Measurements from ENCODE around the gene PIAS4. TPM values are rescaled to one million over a fixed set of nuclear protein-coding genes. Genes with fewer than 3 reads are reported as not detected.

The PIAS4 gene
- total RNA-seq, 1 donor: 23.8 TPM

- no peak overlapping the region for H3K4me3 ChIP-seq (ENCODE audit: low read depth, low read length)
- DNase-seq (ENCODE audit: low read depth): no peak
- no peak for TF ChIP-seq CTCF (IDR thresholded peaks at IDR 0.05; ENCODE audit: insufficient read depth, low read length)
Observed at GRCh38 chr19:4023600-4024398, 16.3 kb downstream of the PIAS4 start.

- no peak overlapping the region for H3K4me3 ChIP-seq (ENCODE audit: low read depth, low read length)
- no peak for TF ChIP-seq CTCF (IDR thresholded peaks at IDR 0.05; ENCODE audit: insufficient read depth, low read length)
- DNase-seq (ENCODE audit: low read depth): no peak
Observed at GRCh38 chr19:4025317-4025716, 17.8 kb downstream of the PIAS4 start.

GRCh38 chr19:4027146-4027545 lies 19.6 kb downstream of the PIAS4 start:
- no peak overlapping the region for H3K4me3 ChIP-seq (ENCODE audit: low read depth, low read length)
- TF ChIP-seq CTCF (IDR thresholded peaks at IDR 0.05; ENCODE audit: insufficient read depth, low read length): no peak
- no peak for DNase-seq (ENCODE audit: low read depth)

- no peak for DNase-seq (ENCODE audit: low read depth)
- no peak for TF ChIP-seq CTCF (IDR thresholded peaks at IDR 0.05; ENCODE audit: insufficient read depth, low read length)
- no peak overlapping the region for H3K4me3 ChIP-seq (ENCODE audit: low read depth, low read length)
Observed at GRCh38 chr19:4028334-4029246, 21.1 kb downstream of the PIAS4 start.

- no peak for DNase-seq (ENCODE audit: low read depth)
- TF ChIP-seq CTCF (IDR thresholded peaks at IDR 0.05; ENCODE audit: insufficient read depth, low read length): no peak
- H3K4me3 ChIP-seq (ENCODE audit: low read depth, low read length): no peak overlapping the region
Observed at GRCh38 chr19:4029247-4029614, 21.7 kb downstream of the PIAS4 start.

GRCh38 chr19:4030552-4030951 lies 23.0 kb downstream of the PIAS4 start:
- no peak for TF ChIP-seq CTCF (IDR thresholded peaks at IDR 0.05; ENCODE audit: insufficient read depth, low read length)
- H3K4me3 ChIP-seq (ENCODE audit: low read depth, low read length): no peak overlapping the region
- DNase-seq (ENCODE audit: low read depth): no peak
